Measurements from ENCODE around the gene CD276.

Gene CD276

DNA sequence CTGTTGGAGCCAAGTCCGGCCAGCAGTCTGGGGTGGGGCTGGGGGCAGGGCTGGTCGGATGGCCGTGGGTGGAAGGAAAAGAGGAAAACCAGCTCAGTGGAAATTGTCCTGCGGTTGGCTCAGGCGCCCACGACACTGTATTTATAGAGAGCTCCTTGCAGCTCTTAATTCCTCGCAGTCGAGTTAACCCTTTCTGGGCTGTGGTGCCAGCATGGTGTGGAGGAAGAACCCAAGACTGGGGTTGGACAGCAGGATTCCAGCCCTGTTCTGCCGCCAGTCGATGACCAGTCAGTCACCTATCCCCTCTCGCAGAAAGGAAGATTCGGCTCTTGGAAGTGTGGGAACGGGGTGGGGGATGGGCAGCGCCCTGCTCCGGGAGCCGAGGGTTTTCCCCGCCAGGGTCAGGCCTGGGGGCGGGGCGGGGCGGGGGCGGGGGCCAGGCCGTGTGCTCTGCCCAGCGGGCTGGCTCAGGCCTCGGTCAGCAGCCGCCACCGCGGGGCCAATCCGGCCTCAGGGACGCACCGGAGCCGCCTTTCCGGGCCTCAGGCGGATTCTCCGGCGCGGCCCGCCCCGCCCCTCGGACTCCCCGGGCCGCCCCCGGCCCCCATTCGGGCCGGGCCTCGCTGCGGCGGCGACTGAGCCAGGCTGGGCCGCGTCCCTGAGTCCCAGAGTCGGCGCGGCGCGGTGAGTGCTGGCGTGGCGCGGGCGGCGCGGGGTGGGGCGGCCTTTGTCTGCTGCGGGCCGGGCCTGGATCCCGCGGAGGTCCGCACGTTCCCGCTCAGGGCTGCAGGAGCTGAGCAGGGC, at the start of gene CD276:
CD276 (plus strand) TSS at position 607 of the 804 bp plus-strand sequence. CDS start 15,257 bp downstream, outside the sequence.
- DNase-seq = peak; percentile 40

DNA sequence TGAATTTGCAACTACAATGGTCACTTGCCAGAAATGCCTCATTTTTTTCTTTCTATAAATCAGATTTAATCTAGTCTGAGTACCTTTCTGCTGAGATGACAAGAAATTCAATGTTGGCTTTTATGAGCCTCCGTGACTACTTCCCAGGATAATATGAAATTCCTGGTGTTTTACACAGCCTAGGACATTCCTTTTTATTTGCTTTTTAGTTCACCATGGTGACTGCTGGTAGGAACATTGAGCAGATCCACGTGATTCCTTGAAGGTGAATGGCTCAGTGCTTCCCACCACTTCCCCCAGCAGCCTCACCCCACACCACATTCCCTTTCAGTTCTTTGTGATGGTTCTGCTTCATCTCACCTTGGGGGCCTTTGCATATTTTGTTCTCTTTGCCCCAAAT, 46.7 kb upstream of the CD276 start:
- peak; percentile 64 for DNase-seq

DNA sequence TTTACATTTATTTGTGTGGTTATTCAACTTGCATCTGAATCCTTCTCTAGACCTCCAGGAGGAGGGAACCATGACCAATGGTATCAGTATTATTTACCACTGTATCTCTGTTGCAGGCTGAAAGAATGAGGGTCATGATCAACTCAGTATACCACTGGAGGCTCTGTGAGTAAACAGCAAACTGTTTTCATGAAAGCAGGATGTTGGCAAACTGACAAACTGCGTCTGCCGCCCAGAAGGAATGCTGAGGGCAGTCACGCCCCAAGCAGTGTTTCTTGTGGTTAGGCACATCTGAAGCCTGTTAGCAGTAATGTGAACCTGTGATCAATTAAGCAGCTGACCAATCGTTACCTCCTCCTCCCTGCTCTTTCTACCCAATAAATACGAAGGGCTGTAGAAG, 44.7 kb upstream of the CD276 start:
- DNase-seq = peak; percentile 53

DNA sequence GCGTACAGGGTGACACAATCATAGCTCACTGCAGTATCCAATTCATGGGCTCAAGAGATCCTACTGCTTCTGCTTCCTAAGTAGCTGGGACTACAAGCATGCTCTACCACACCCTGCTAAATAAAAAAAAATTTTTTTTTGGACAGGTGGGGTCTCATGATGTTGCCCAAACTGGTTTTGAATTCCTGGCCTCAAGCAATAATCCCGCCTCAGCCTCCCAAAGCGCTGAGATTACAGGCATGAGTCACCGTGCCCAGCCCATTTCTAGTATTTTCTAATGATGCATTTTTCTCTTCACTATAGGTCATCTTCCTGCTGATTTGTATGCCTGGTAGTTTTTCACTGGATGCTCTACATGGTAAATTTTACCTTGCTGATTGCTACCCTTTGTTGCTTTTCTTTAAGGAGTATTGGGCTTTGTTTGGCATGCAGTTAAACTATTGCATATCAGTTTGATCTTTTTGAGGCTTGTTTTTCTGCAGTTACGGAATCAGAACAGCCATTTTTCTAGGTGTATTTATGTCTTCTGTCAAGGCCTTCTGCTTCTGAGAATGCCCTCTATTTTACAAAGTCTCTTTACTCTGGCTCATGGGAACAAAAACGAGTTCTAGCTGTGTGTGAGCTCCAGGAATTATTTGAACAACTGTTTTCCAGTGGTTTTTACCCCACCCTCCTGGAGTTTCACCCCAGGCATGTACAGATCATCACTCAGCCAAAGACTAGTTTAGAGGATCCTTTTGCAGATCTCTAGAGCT, 36.7 kb upstream of the CD276 start:
- DNase-seq = no peak

DNA sequence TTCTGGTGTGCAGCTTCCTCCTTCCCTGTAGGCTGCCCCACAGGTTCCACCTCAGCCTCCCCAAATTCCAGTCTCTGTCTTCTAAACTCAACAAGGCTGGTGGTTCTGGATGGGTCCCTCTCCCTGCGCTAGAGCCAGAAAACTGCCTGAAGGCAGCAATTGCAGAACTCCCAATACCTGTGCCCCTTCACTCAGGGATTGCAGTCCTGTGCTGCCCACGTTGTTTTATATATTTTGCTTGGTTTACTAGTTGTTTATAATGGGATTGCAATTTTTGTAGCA, 36.2 kb upstream of the CD276 start:
- no peak for DNase-seq

DNA sequence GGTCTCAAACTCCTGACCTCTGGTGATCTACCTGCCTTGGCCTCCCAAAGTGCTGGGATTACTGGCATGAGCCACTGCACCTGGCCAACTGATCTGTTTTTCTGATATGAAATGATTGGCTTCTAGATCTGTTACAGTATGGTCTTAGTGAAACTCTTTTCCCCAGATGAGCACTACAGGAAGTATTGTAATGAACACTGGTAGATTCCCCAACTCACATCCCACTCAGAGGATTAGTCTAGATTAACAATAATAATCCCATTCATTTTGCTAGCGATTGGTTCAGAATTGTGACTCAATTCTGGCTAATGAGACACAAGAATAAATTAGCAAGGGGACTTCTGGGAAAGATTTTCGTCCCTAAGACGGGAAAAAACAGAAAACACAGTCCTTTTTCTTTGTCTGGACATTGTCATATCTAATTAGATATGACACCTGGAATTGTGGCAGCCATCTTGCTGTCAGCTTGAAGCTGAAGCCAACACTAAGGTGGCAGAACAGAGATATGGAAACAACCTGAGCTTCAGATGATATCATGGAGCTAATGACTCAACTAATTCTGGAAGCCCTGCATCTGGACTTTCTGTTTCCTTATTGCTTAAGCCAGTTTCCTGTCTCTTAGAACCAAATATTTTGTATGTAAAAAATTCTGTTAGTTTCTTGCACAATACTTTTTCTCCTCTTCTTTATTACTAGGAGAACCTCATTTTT, 33.6 kb upstream of the CD276 start:
- DNase-seq = no peak

DNA sequence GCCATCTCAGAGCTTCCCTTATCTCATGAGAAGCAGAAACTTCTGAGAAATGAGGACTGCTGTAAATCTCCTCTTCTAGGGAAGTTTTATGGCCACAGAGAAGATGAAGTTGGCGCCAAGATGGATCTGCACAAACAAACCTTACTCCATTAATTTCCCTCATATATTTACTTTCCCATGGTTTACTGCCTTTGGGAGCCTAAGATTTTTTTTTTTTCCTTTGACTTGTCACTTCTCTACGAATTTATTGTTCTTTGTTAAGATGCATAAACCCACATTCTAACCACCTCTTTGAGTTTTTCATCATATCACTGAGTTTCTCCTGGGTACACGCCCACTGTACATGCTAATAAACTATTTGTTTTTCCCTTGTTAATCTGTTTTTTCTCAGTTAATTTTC, 29.5 kb upstream of the CD276 start:
- DNase-seq = no peak

DNA sequence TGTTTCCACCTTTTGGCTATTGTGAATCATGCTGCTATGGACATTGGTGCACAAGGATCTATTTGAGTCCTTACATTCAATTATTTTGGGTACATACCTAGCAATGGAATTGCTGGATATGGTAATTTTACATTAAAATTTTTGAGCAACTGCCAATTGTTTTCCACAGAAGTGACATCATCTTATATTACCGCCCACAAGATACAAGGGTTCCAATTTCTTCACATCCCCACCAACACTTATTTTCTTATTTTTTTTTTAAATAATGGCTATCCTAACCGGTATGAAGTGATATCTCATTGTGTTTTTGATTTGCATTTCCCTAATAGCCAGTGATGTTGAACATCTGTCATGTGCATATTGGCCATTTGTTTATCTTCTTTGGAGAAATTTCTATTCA, 28.5 kb upstream of the CD276 start:
- DNase-seq = no peak

DNA sequence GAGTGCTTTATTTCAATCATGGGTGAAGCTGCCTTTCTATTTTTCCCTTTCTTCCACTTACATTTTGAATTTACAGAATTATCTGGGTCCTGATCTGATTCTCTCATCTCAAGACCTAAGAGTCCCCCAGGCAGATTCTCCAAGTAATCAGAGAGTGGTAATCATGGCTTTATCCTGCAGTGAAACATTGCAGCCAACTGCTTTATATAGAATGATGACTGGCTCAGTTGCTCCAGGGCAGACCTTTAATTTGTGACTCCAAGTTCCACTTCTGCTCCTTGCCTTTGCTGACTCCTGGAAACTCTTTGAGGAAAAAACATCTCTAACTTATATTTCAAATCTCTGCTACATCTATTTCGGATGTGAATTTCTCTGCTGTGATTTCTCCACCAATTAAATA, 25.5 kb upstream of the CD276 start:
- no peak for DNase-seq

DNA sequence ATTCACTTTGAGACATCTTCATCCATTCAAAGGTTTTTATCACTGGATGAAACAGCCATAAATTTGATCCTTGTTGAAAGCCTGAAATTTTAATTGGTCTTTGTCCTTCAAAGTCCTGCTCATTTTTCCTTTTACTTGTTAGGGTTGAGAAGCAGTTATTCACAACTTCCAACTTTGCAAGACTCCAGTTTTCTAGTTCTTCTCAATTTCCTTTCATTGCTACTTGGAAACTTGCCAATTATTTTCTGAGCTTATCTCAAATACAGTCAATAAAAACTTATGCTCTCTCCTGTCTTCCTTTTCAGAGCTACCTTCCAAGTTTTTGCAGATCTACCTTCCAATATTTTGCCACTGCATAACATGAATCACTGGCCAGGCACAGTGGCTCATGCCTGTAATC, 23.7 kb upstream of the CD276 start:
- DNase-seq = no peak

DNA sequence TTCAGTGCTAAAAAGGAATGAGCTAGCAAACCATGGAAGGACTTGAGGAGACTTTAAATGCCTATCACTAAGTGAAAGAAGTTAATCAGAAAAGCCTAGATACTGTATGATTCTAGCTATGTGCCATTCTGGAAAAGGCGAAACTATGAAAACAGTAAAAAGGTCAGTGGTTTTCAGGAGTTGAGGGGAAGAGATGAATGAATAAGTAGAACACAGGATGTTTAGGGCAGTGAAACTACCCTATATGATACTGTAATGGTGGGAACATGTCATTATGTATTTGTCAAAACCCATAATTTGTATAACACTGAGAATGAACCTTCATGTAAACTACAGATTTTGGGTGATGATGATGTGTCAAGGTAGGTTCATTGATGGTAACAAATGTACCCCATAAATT, 9.6 kb upstream of the CD276 start:
- no peak for DNase-seq

DNA sequence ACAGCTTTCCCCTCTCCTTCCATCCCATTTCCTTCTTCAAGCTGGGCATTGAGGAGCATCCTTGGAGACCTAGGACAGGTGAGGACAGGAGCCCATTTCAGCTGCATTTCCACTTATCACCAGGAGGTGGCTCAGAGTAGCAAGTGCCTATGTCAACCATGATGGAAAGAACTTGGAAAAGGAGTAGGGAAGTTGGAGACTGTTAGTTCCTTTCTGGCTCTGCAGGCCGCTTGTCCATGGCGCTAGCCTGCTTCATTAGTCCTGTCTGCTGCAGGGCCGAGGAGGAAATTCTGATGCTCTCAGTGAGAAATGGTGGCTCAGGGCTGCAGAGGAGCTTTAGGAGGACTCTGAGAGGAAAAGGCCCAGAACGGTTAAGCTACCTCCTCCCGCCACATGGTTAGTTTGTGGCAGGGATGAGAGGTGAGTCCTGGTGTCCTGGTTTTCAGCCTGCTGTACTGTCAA, 7.0 kb upstream of the CD276 start:
- peak; percentile 60 for DNase-seq

DNA sequence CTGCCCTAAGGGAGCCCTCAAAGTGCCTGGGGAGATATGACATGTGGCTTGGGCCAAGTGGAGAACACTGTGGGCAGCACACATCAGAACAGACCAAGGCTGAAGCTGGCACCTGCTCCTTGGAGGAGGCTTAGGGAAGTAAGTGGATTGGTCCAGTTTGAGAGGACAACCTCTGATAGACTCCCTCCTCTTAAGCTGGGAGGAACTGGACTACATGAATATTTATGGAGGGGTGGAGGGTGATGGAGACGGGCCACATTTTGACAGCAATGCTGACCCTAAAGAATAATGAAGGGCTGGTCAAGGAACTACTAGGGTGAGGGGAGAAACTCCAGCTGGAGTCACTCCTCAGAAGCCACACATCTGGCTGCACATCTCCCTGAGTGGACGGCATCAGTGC, 6.5 kb upstream of the CD276 start:
- no peak for DNase-seq

DNA sequence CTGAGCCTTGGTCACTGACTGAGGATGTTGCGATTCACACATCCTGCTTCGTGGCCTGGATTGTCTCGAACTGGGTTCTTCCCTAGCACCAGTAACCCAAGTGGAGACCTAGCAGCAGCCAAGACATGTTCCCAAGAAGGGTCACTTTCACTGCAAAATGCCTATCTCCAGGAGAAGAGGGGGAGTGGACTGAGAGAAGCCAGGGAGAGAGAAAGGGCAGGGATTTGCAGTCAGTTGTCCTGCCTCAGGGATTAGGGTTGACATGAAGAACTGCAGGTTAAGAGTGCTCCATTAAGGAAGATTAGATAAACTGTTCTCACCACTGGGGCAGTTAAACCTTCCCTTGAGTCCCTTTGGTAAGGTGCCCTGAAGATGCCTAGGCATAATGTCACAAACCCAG, 5.7 kb upstream of the CD276 start:
- DNase-seq = no peak

DNA sequence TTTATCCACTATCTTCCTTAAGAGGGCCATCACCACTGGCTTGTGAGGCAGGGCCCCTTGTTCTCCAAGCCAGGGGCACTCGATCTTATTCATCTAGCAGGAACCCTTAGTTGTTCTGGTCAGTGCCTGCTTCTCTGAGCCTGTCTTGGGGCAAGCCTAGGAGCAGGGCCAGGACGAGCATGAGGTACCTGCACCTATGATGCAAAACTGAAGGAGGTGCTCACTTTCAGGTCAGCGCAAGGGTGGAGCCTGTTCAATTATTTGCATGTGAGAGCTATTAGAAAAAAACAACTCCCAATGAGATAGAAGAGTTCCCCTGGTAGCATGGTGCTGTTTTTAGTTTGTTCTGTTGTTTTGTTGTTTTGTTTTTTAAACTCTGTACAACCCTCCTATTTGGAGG, 5.0 kb upstream of the CD276 start:
- no peak for DNase-seq

DNA sequence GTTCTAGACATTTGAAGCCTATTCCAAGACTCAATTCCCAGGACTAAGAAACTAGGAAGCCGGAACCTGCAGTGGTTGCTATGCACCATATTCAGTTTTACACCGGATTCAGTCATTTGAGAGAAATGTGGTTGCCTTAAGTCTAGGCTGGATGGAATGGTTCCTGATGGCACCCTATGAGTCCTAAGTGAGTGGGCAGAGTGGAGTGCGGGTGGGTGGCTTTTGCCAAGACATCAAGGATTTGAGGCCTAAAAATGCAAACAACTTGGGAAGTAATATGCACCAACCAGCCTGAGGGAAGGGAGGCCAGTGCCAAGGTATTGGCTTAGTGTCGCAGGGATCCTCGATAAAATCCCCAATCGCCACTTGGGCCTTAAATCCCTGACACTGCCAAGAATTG, 4.2 kb upstream of the CD276 start:
- no peak for DNase-seq

DNA sequence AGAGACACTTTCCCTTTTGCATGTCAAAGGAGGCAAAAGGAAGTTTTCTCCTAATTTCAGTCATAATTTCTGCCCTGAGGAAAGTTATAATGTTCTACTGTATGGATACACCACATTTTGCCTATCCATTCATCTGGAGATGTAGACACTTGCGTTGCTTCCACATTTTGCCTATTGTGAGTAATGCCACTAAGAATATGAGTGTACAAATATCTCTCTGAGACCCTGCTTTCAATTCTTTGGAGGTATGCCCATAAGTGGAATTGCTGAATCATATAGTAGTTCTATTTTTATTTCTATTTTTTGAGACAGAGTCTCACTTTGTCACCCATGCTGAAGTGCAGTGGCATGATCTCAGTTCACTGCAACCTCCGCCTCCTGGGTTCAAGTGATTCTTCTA, 3.6 kb upstream of the CD276 start:
- DNase-seq = peak; percentile 42

DNA sequence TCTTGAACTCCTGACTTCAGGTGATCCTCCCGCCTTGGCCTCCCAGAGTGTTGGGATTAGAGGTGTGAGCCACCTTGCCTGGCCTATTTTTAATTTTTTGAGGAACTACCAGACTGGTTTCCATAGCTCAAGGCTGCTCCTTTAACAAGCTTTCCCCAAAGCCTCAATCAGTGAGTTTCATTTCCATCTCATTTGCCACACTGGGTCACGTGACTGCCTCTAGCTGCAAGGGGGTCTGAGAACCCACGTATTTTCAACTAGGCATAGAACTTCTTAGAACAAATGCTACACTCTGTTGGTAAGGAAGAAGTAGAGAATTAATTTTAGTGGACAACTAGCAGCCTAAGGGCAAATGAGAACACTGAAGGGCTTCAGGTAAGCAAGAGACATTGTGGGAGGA, 3.1 kb upstream of the CD276 start:
- DNase-seq = no peak

DNA sequence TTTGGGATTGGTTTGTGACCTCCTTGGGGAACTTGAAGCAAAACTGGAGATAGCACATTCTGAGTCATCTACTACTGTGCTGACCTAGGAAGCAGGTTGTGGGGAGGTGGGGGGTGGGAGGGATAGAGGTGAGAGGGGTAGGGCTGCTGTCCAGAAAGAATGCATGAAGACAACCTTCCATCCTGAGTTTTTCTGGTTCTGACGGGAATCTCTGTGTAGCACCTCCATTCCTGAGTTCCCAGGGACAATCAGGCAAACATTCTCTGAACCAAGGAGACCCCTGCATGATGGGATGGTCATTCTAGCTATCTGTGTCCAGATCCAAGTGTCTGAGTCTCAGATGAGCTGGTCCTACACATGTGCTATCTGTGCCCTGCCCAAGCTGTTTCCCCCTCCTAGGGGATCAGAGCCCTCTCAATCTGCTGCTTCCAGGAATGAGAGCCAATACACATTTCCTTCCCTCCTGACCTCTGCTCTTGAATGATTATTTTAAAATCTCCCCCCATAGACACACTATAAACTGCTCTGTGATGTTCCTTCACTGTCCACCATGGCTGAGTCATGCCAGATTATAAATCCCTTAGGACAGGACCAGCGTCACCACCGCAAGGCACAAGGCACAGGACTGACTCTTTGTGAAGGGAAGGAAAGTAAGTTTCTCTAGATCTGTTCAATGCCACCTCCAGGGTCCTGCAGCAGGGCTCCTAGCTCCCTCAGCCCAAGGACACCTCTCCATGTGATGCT, 2.2 kb upstream of the CD276 start:
- DNase-seq = no peak

DNA sequence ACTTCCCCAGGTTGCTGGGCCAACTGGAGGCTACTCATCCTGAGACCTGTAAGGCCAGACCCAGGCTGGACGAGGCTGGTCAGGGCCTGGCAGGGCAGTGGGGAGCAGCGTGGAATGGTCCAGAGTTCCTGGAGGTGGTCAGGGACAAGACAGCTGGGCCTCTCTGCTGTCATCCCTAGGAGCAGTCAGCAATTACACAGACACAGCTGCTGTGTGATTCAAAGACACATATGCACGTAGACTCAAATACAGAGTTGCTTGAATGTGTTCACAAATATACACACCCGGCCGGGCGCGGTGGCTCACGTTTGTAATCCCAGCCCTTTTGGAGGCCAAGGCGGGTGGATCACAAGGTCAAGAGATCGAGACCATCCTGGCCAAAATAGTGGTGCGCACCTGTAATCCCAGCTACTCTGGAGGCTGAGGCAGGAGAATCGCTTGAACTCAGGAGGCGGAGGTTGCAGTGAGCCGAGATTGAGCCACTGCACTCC, 1.5 kb upstream of the CD276 start:
- DNase-seq = no peak

DNA sequence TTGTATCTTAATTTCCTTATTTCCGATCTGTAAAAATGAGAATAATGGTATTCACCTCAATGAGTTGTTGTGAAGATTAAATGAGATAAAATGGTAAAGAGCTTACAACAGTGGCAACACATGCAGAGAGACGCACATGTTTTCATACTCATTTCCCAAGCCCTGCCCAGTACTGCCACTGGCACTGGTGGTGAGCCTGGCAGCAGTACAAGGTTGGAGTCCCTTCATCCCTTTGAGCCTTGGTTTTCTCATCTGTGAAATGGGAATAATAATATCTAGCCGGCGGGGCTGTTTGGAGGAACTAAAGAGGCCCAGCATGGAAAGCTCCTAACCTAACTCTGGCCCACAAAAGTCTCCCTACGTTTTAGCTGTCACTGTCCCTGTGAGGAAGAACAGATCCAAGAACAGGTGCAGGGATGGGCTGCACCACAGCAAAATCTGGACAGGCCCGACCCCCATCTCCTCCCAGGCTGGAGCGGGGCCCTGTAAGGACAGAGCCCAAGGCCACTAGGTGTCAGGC, 866 bp upstream of the CD276 start:
- DNase-seq = no peak

DNA sequence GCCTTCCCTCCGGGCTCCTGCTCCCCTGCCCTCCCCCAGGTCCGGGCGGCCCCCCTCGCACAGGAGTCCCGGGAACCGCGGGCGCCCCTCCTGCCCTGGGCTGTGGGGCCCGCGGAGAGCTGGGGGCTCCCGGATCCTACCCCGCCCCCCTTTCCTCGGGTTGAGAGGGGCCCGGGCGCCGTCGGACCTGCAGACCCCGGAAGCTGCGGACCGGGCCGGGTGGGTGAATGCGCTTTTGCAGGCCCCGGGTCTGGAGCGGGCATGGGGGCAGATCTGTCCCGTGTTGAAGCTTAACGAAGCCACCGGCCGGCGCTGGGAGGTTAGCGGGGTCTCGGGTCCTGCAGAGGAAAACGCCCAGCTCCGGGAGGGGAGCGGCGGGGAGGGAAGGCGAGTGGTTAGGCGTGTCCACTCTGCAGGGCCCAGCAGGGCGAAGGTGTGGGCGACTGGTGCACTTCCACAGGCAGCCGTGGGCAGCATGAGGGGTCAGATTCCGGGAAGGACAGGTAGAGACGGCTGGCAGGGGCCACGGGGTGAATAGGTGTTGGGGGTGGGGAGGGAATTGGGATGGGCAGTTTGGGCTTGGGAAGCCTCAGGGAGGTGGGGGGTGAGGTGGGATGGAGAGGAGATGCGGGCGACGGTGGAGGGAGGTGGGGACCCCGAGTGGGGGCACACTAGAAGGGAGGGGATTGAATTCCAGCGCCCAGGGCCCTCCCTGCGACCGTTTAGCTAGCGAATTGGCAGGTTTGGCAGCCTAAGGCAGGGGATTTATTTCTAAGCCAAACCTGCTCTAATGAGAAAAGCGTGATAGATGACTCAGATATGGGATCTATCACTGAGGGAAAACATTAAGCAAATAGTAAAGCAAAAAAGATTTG, 635 bp downstream of the CD276 start:
- peak; percentile 76 for DNase-seq

Data from fibroblast of skin of right biceps (primary cell).